ENCODE results near the gene EPHA10.

DNA sequence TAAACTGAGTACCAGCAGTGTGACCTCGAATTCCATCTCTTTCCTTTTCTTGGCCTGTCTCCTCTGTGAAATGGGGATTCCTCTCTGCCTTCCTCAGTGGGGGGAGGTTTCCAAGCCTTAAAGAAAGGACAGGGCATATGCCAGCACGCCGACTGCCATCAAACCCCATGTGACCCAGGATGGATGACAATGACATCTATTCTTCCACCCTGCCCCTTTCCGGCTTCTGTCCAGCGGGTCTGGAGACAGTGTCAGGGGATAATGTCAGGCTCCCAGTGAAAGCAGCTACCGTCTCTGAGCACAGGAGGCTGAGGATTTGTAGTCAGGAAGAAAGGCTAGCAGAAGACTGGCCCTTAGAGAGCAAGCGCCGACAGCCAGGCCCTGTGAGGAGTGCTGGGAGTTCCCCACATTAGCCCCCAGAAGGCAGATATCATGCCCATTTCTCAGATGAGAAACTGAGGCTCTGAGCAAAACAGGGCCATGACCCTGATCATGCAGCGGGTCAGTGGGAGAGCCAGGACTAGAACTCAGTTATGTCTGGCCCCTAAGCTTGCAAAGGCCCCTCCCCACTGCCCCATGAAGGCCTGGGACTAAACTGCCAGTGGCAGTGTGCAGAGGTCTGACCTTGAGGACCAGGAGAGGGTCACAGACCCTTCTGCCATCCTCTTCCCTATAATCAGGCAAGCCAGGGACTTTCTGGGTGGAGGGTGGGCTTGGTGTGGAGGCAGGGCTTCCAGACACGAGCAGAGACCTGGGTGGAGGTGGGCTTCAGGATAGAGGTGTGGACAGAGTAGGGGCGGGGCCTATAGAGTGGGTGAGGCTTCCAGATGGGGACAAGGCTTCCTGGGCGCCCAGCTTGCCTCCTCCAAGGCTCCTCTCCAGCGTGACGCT, 42.5 kb downstream of the EPHA10 start:
- TF ChIP-seq ZNF232 (CRISPR knock-in tag; IDR thresholded peaks at IDR 0.05), result no peak
- TF ChIP-seq, protein P1, sequence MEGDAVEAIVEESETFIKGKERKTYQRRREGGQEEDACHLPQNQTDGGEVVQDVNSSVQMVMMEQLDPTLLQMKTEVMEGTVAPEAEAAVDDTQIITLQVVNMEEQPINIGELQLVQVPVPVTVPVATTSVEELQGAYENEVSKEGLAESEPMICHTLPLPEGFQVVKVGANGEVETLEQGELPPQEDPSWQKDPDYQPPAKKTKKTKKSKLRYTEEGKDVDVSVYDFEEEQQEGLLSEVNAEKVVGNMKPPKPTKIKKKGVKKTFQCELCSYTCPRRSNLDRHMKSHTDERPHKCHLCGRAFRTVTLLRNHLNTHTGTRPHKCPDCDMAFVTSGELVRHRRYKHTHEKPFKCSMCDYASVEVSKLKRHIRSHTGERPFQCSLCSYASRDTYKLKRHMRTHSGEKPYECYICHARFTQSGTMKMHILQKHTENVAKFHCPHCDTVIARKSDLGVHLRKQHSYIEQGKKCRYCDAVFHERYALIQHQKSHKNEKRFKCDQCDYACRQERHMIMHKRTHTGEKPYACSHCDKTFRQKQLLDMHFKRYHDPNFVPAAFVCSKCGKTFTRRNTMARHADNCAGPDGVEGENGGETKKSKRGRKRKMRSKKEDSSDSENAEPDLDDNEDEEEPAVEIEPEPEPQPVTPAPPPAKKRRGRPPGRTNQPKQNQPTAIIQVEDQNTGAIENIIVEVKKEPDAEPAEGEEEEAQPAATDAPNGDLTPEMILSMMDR (IDR thresholded peaks at IDR 0.05), result no peak
- TF ChIP-seq, protein P2, sequence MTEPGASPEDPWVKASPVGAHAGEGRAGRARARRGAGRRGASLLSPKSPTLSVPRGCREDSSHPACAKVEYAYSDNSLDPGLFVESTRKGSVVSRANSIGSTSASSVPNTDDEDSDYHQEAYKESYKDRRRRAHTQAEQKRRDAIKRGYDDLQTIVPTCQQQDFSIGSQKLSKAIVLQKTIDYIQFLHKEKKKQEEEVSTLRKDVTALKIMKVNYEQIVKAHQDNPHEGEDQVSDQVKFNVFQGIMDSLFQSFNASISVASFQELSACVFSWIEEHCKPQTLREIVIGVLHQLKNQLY (CRISPR knock-in tag; IDR thresholded peaks at IDR 0.05), result no peak
- TF ChIP-seq, protein P3, sequence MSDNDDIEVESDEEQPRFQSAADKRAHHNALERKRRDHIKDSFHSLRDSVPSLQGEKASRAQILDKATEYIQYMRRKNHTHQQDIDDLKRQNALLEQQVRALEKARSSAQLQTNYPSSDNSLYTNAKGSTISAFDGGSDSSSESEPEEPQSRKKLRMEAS (CRISPR knock-in tag; IDR thresholded peaks at IDR 0.05), result no peak
- no peak for TF ChIP-seq KAT7 (CRISPR knock-in tag; IDR thresholded peaks at IDR 0.05; ENCODE audit: borderline replicate concordance)
- TF ChIP-seq ATF1 (CRISPR knock-in tag; IDR thresholded peaks at IDR 0.05), result no peak
- no peak for TF ChIP-seq NR1H2 (CRISPR knock-in tag; IDR thresholded peaks at IDR 0.05)
- no peak for TF ChIP-seq IRF2 (CRISPR knock-in tag; IDR thresholded peaks at IDR 0.05; ENCODE audit: borderline replicate concordance, low read depth)

All from WTC11 (cell line).